H9 (cell line): ENCODE results near the gene IL17RE. TPM values are rescaled to one million over a fixed set of nuclear protein-coding genes. Genes with fewer than 3 reads are reported as not detected.

Experiments used
- DNase-seq: peaks from one replicate; pipeline ENCODE4 v3.0.0-alpha.2; 2017
- H2AFZ ChIP-seq: one replicate; pipeline ENCODE4 v1.6.1; 2013; ENCODE audit warnings: mild to moderate bottlenecking, low read length, control low read depth, moderate library complexity
- H2AK5ac ChIP-seq: 2 replicates; pipeline ENCODE4 v1.6.1; 2013; ENCODE audit warnings: low read length, control low read depth, mixed read lengths; ENCODE audit not compliant: insufficient read length
- H2BK120ac ChIP-seq: one replicate; pipeline ENCODE4 v1.6.1; 2013; ENCODE audit warnings: low read depth, mild to moderate bottlenecking, low read length, control low read depth, inconsistent platforms; ENCODE audit not compliant: poor library complexity, severe bottlenecking
- H2BK12ac ChIP-seq: 2 replicates; pipeline ENCODE4 v1.6.1; 2013; ENCODE audit warnings: low read length, control low read depth, mixed read lengths, low read depth; ENCODE audit not compliant: insufficient read length
- H2BK15ac ChIP-seq: 2 replicates; pipeline ENCODE4 v1.6.1; 2013; ENCODE audit warnings: low read depth, low read length, control low read depth
- H2BK20ac ChIP-seq: one replicate; pipeline ENCODE4 v1.6.1; 2013; ENCODE audit warnings: low read depth, mild to moderate bottlenecking, low read length, control low read depth, inconsistent platforms; ENCODE audit not compliant: poor library complexity, severe bottlenecking
- H2BK5ac ChIP-seq: 2 replicates; pipeline ENCODE4 v1.6.1; 2013; ENCODE audit warnings: low read length, control low read depth, mixed read lengths; ENCODE audit not compliant: insufficient read length
- H3K14ac ChIP-seq: 2 replicates; pipeline ENCODE4 v1.6.1; 2013; ENCODE audit warnings: low read length, control low read depth; ENCODE audit not compliant: insufficient read depth
- H3K18ac ChIP-seq: 2 replicates; pipeline ENCODE4 v1.6.1; 2013; ENCODE audit warnings: low read depth, mild to moderate bottlenecking, mixed read lengths, low read length, control low read depth; ENCODE audit not compliant: insufficient read length
- H3K23ac ChIP-seq: 2 replicates; pipeline ENCODE4 v1.6.1; 2013; ENCODE audit warnings: low read length, control low read depth, mixed read lengths, low read depth; ENCODE audit not compliant: insufficient read length
- H3K23me2 ChIP-seq: 2 replicates; pipeline ENCODE4 v1.6.1; 2013; ENCODE audit warnings: low read depth, mild to moderate bottlenecking, mixed read lengths, low read length, control low read depth; ENCODE audit not compliant: insufficient read length, poor library complexity, severe bottlenecking
- H3K27ac ChIP-seq: 2 replicates; pipeline ENCODE4 v1.5.1; 2013; ENCODE audit warnings: low read length, control low read depth, mixed read lengths, low read depth; ENCODE audit not compliant: insufficient read length
- H3K27me3 ChIP-seq: 2 replicates; pipeline ENCODE4 v1.6.1; 2013; ENCODE audit warnings: low read length, control low read depth, inconsistent platforms; ENCODE audit not compliant: insufficient read depth
- H3K4ac ChIP-seq: 2 replicates; pipeline ENCODE4 v1.6.1; 2013; ENCODE audit warnings: low read depth, mild to moderate bottlenecking, control low read depth, inconsistent platforms, low read length, moderate library complexity
- H3K4me1 ChIP-seq: 2 replicates; pipeline ENCODE4 v1.6.1; 2013; ENCODE audit warnings: low read length, control low read depth, inconsistent platforms; ENCODE audit not compliant: insufficient read depth
- H3K4me2 ChIP-seq: 2 replicates; pipeline ENCODE4 v1.6.1; 2013; ENCODE audit warnings: low read length, control low read depth, mixed read lengths; ENCODE audit not compliant: insufficient read length, insufficient read depth
- H3K56ac ChIP-seq: 2 replicates; pipeline ENCODE4 v1.6.1; 2013; ENCODE audit warnings: low read depth, mild to moderate bottlenecking, mixed read lengths, low read length, control low read depth; ENCODE audit not compliant: insufficient read length
- H3K79me1 ChIP-seq: 2 replicates; pipeline ENCODE4 v1.6.1; 2013; ENCODE audit warnings: low read depth, mild to moderate bottlenecking, moderate library complexity, low read length, control low read depth, inconsistent platforms; ENCODE audit not compliant: insufficient read depth, poor library complexity, severe bottlenecking
- H3K79me2 ChIP-seq: 2 replicates; pipeline ENCODE4 v1.6.1; 2013; ENCODE audit warnings: low read length, control low read depth, inconsistent platforms; ENCODE audit not compliant: insufficient read depth
- H3K9ac ChIP-seq: 2 replicates; pipeline ENCODE4 v1.6.1; 2013; ENCODE audit warnings: low read length, control low read depth, mixed read lengths; ENCODE audit not compliant: insufficient read length; ENCODE audit errors: extremely low read depth
- H3K9me3 ChIP-seq: one replicate; pipeline ENCODE4 v1.6.1; 2013; ENCODE audit warnings: low read depth, low read length, inconsistent platforms; ENCODE audit not compliant: control insufficient read depth
- H3T11ph ChIP-seq: one replicate; pipeline ENCODE4 v1.6.1; 2013; ENCODE audit warnings: mild to moderate bottlenecking, low read length, control low read depth, inconsistent platforms
- H4K20me1 ChIP-seq: one replicate; pipeline ENCODE4 v1.6.1; 2013; ENCODE audit not compliant: control insufficient read depth, insufficient read length, insufficient read depth
- H4K5ac ChIP-seq: 2 replicates; pipeline ENCODE4 v1.6.1; 2013; ENCODE audit warnings: low read depth, mild to moderate bottlenecking, mixed read lengths, low read length, control low read depth; ENCODE audit not compliant: insufficient read length
- H4K8ac ChIP-seq: replicated peaks from 2 replicates; pipeline ENCODE4 v1.6.1; 2013; ENCODE audit warnings: low read length, control low read depth, mixed read lengths, low read depth; ENCODE audit not compliant: insufficient read length
- H4K91ac ChIP-seq: 2 replicates; pipeline ENCODE4 v1.6.1; 2013; ENCODE audit warnings: low read depth, mild to moderate bottlenecking, moderate library complexity, mixed read lengths, low read length, control low read depth; ENCODE audit not compliant: insufficient read length
- H3K27ac Mint-ChIP-seq, 3 experiments: 2 replicates in 2 of 3; 3 replicates in 1 of 3; pipeline ENCODE4 v1.8.0; 2020 to 2021; ENCODE audit warnings: mixed read lengths in 3 of 3, mild to moderate bottlenecking in 1 of 3, moderate library complexity in 1 of 3
- H3K27me3 Mint-ChIP-seq: 2 replicates; pipeline ENCODE4 v1.8.0; 2021; ENCODE audit warnings: low read depth, mild to moderate bottlenecking, moderate library complexity, mixed read lengths
- H3K36me3 Mint-ChIP-seq, 3 experiments: 2 replicates in 2 of 3; 3 replicates in 1 of 3; pipeline ENCODE4 v1.8.0; 2020 to 2021; ENCODE audit warnings: low read depth in 3 of 3, mixed read lengths in 3 of 3; ENCODE audit not compliant: insufficient read depth in 1 of 3
- H3K4me1 Mint-ChIP-seq, 2 experiments: 2 replicates each; pipeline ENCODE4 v1.8.0; 2020; ENCODE audit warnings: mixed read lengths in 2 of 2
- H3K4me3 Mint-ChIP-seq, 2 experiments: 2 replicates in 1 of 2; 3 replicates in 1 of 2; pipeline ENCODE4 v1.8.0; 2020 to 2021; ENCODE audit warnings: mild to moderate bottlenecking in 2 of 2, mixed read lengths in 2 of 2, moderate library complexity in 1 of 2
- H3K9me3 Mint-ChIP-seq, 2 experiments: 2 replicates in 1 of 2; 3 replicates in 1 of 2; pipeline ENCODE4 v1.8.0; 2020; ENCODE audit warnings: mild to moderate bottlenecking in 2 of 2, mixed read lengths in 2 of 2, moderate library complexity in 1 of 2
- whole genome bisulfite sequencing: extraction: QIAGEN DNeasy Blood & Tissue Kit; methylation state at CpG from one replicate; pipeline ENCODE4 v1.1.7; 2013; ENCODE audit warnings: missing lambda C conversion rate, low lambda C conversion rate, mixed read lengths; ENCODE audit not compliant: insufficient read length; ENCODE audit errors: extremely low coverage; 5-methylcytosine and 5-hydroxymethylcytosine counted together
- total RNA-seq: library from RNA; stranded (reverse); gene quantifications from 2 replicates; pipeline ENCODE4 v1.2.1, GENCODE V29; 2021
- TF ChIP-seq, protein P1 (sequence below): fragments of 200-600 bp; sonication (generic); conservative IDR thresholded peaks from 3 replicates; pipeline ENCODE4 v1.8.0; 2021; ENCODE audit warnings: antibody characterized with exemption, mild to moderate bottlenecking

Gene IL17RE
- total RNA-seq, 1 experiment from 2014 or later: 2.1 TPM

DNA sequence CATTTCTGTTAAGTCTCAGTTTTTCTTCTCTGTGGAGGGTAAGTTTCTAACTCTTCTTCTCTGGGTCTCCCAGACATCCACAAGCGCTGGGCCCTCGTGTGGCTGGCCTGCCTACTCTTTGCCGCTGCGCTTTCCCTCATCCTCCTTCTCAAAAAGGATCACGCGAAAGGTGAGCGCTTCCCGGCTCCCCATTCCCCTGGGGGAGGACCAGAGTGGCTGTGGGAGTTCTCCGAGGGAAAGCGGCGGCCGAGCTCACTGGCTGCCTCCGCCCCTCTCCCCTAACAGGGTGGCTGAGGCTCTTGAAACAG is 29.8 kb downstream of the IL17RE start:
- Histone ChIP-seq H3K14ac (no peak overlapping the region; the same call in 1 of the 2 replicates), H3K27ac (no peak overlapping the region), H3T11ph (no peak overlapping the region), H2BK120ac (no peak overlapping the region), H2BK12ac (no peak overlapping the region), H3K4me2 (peak overlapping the region; percentile 5), H3K56ac (no peak overlapping the region), H4K91ac (no peak overlapping the region), H2AK5ac (no peak overlapping the region), H2BK15ac (no peak overlapping the region), H3K27me3 (no peaks in the 10 kb centered on the region), H3K23me2 (peaks cover 7% of the 10 kb centered on the region), H2BK20ac (no peak overlapping the region), H3K4ac (no peak overlapping the region; the same call in 1 of the 2 replicates), H3K18ac (peak overlapping the region; percentile 43), H4K20me1 (no peaks in the 10 kb centered on the region), H4K5ac (no peak overlapping the region), H4K8ac (no peak overlapping the region), H3K9me3 (no peaks in the 10 kb centered on the region), H3K79me1 (no peaks in the 10 kb centered on the region), H3K4me1 (no peaks in the 10 kb centered on the region; the same call in 1 of the 2 replicates), H2BK5ac (no peak overlapping the region), H3K23ac (no peak overlapping the region), H2AFZ (no peak overlapping the region), H3K9ac (no peak overlapping the region), H3K79me2 (no peaks in the 10 kb centered on the region)
- DNase-seq: no peak
- peaks cover 10 to 14% of the 10 kb centered on the region in 2 experiments for H3K4me1 Mint-ChIP-seq
- WGBS: no CpG with 5 or more reads among the region's 13 CpGs
- peaks cover 5% of the 10 kb centered on the region for H3K27me3 Mint-ChIP-seq
- peak overlapping the region; percentile 88 to 94 for H3K4me3 Mint-ChIP-seq
- peak overlapping the region in 1 of 3 experiments; percentile 53; a peak in 1 of 7 replicates for H3K27ac Mint-ChIP-seq
- TF ChIP-seq, protein P1, sequence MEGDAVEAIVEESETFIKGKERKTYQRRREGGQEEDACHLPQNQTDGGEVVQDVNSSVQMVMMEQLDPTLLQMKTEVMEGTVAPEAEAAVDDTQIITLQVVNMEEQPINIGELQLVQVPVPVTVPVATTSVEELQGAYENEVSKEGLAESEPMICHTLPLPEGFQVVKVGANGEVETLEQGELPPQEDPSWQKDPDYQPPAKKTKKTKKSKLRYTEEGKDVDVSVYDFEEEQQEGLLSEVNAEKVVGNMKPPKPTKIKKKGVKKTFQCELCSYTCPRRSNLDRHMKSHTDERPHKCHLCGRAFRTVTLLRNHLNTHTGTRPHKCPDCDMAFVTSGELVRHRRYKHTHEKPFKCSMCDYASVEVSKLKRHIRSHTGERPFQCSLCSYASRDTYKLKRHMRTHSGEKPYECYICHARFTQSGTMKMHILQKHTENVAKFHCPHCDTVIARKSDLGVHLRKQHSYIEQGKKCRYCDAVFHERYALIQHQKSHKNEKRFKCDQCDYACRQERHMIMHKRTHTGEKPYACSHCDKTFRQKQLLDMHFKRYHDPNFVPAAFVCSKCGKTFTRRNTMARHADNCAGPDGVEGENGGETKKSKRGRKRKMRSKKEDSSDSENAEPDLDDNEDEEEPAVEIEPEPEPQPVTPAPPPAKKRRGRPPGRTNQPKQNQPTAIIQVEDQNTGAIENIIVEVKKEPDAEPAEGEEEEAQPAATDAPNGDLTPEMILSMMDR: no peak
- H3K36me3 Mint-ChIP-seq: peaks cover 5 to 24% (median 22%) of the 10 kb centered on the region in 3 experiments; a peak in 6 of 7 replicates
- H3K9me3 Mint-ChIP-seq: peaks cover 0 to 4% of the 10 kb centered on the region in 2 experiments; a peak in 1 of 5 replicates
